Tibial nerve (tissue), 4 donors: ENCODE data around the gene PPM1H.

Experiments
- CTCF ChIP-seq, 5 experiments: fragments of 200-600 bp in 3 of 5; fragments of 450-650 bp in 2 of 5; sonication (generic) in 3 of 5; IDR thresholded peaks; one replicate each; pipeline ENCODE4 v1.5.1; 2016 to 2019; ENCODE audit warnings: antibody characterized with exemption in 5 of 5, mild to moderate bottlenecking in 3 of 5, moderate library complexity in 2 of 5
- EP300 ChIP-seq, 2 donors: sonication (generic); formaldehyde crosslinking; IDR thresholded peaks; one replicate each; pipeline ENCODE4 v1.6.1; 2017; ENCODE audit warnings: antibody characterized with exemption in 2 of 2, mild to moderate bottlenecking in 1 of 2
- POLR2A ChIP-seq, 2 donors: fragments of 450-650 bp; IDR thresholded peaks; one replicate each; pipeline ENCODE4 v1.6.1; 2017; ENCODE audit warnings: antibody characterized with exemption in 2 of 2, mild to moderate bottlenecking in 2 of 2, moderate library complexity in 2 of 2

GRCh38 chr12:62983594-62983993, 48.6 kb upstream of the PPM1H start:
- TF ChIP-seq CTCF (IDR thresholded peaks at IDR 0.05): no peak
- no peak for TF ChIP-seq EP300 (IDR thresholded peaks at IDR 0.05)
- no peak for TF ChIP-seq POLR2A (IDR thresholded peaks at IDR 0.05)
